ENCODE results near the gene ANO2.

Gene ANO2

GRCh38 chr12:5945071-5946008, at the start of gene ANO2:
Gene ANO2 (minus strand): TSS chr12:5945259. CDS start chr12:5945217, 42 bp downstream.
- Histone ChIP-seq H3K4me1 (no peaks in the 10 kb centered on the region), H3K27me3 (ENCODE audit: low read depth) (no peaks in the 10 kb centered on the region), H3K36me3 (replicated peaks) (no peaks in the 10 kb centered on the region), H3K9me3 (no peaks in the 10 kb centered on the region), H3K4me3 (no peak within 1 kb of the TSS)
- in situ Hi-C loops (cut with MboI; ENCODE audit: low sequenced_read_pairs) = no loop called here
- no peak for DNase-seq (ENCODE audit: low spot score in 2 of 2)

- H3K36me3 ChIP-seq (replicated peaks) = no peaks in the 10 kb centered on the region
- DNase-seq (ENCODE audit: low spot score in 2 of 2) = no peak
- in situ Hi-C loops (cut with MboI; ENCODE audit: low sequenced_read_pairs) = loop anchor here (5.0 kb wide), 2 partner anchors 53 to 293 kb away; no protein-coding TSS in a partner anchor
- no peaks in the 10 kb centered on the region for H3K27me3 ChIP-seq (ENCODE audit: low read depth)
- H3K4me3 ChIP-seq = no peak overlapping the region
- H3K4me1 ChIP-seq = peaks cover 4% of the 10 kb centered on the region; the same call in 1 of the 2 replicates
- 0 out of 2 replicates have a peak, but pooled peaks cover 2% of the 10 kb centered on the region for H3K9me3 ChIP-seq
Observed at GRCh38 chr12:5989621-5990020, 44.6 kb upstream of the ANO2 start.

GRCh38 chr12:5988659-5989116, 43.6 kb upstream of the ANO2 start:
- in situ Hi-C loops (cut with MboI; ENCODE audit: low sequenced_read_pairs) = loop anchor here (5.0 kb wide), 2 partner anchors 54 to 294 kb away; no protein-coding TSS in a partner anchor
- Histone ChIP-seq H3K27me3 (ENCODE audit: low read depth) (peaks cover 3% of the 10 kb centered on the region; the same call in 1 of the 2 replicates), H3K4me1 (peaks cover 4% of the 10 kb centered on the region; the same call in 1 of the 2 replicates), H3K36me3 (replicated peaks) (no peaks in the 10 kb centered on the region), H3K9me3 (no peaks in the 10 kb centered on the region), H3K4me3 (no peak overlapping the region)
- peak; percentile 68 to 83 for DNase-seq (ENCODE audit: low spot score in 2 of 2)

GRCh38 chr12:5988088-5988487, 43.0 kb upstream of the ANO2 start:
- in situ Hi-C loops (cut with MboI; ENCODE audit: low sequenced_read_pairs) = loop anchor here (5.0 kb wide), 2 partner anchors 54 to 294 kb away; no protein-coding TSS in a partner anchor
- Histone ChIP-seq H3K4me3 (no peak overlapping the region), H3K4me1 (peaks cover 4% of the 10 kb centered on the region; the same call in 1 of the 2 replicates), H3K27me3 (ENCODE audit: low read depth) (peaks cover 3% of the 10 kb centered on the region; the same call in 1 of the 2 replicates), H3K36me3 (replicated peaks) (no peaks in the 10 kb centered on the region), H3K9me3 (no peaks in the 10 kb centered on the region)
- DNase-seq (ENCODE audit: low spot score in 2 of 2) = no peak

- Histone ChIP-seq H3K9me3 (no peaks in the 10 kb centered on the region), H3K4me3 (no peak overlapping the region), H3K36me3 (replicated peaks) (no peaks in the 10 kb centered on the region), H3K4me1 (peaks cover 4% of the 10 kb centered on the region; the same call in 1 of the 2 replicates), H3K27me3 (ENCODE audit: low read depth) (peaks cover 3% of the 10 kb centered on the region; the same call in 1 of the 2 replicates)
- in situ Hi-C loops (cut with MboI; ENCODE audit: low sequenced_read_pairs) = loop anchor here (5.0 kb wide), 2 partner anchors 55 to 295 kb away; no protein-coding TSS in a partner anchor
- no peak for DNase-seq (ENCODE audit: low spot score in 2 of 2)
Observed at GRCh38 chr12:5987573-5987972, 42.5 kb upstream of the ANO2 start.

- no peak for DNase-seq (ENCODE audit: low spot score in 2 of 2)
- H3K4me1 ChIP-seq = peaks cover 4% of the 10 kb centered on the region; the same call in 1 of the 2 replicates
- H3K36me3 ChIP-seq (replicated peaks) = no peaks in the 10 kb centered on the region
- in situ Hi-C loops (cut with MboI; ENCODE audit: low sequenced_read_pairs) = loop anchor here (5.0 kb wide), 2 partner anchors 57 to 297 kb away; no protein-coding TSS in a partner anchor
- H3K9me3 ChIP-seq = no peaks in the 10 kb centered on the region
- H3K4me3 ChIP-seq = no peak overlapping the region
- H3K27me3 ChIP-seq (ENCODE audit: low read depth) = peaks cover 3% of the 10 kb centered on the region; the same call in 1 of the 2 replicates
Observed at GRCh38 chr12:5985471-5985870, 40.4 kb upstream of the ANO2 start.

- in situ Hi-C loops (cut with MboI; ENCODE audit: low sequenced_read_pairs) = loop anchor here (5.0 kb wide), 2 partner anchors 57 to 297 kb away; no protein-coding TSS in a partner anchor
- Histone ChIP-seq H3K4me1 (peaks cover 4% of the 10 kb centered on the region; the same call in 1 of the 2 replicates), H3K36me3 (replicated peaks) (no peaks in the 10 kb centered on the region), H3K9me3 (no peaks in the 10 kb centered on the region), H3K27me3 (ENCODE audit: low read depth) (peaks cover 3% of the 10 kb centered on the region; the same call in 1 of the 2 replicates), H3K4me3 (no peak overlapping the region)
- DNase-seq (ENCODE audit: low spot score in 2 of 2) = no peak
Observed at GRCh38 chr12:5984873-5985272, 39.8 kb upstream of the ANO2 start.

- no peak for DNase-seq (ENCODE audit: low spot score in 2 of 2)
- in situ Hi-C loops (cut with MboI; ENCODE audit: low sequenced_read_pairs) = no loop called here
- Histone ChIP-seq H3K36me3 (replicated peaks) (no peaks in the 10 kb centered on the region), H3K4me1 (no peaks in the 10 kb centered on the region), H3K27me3 (ENCODE audit: low read depth) (peaks cover 4% of the 10 kb centered on the region; the same call in 1 of the 2 replicates), H3K4me3 (no peak overlapping the region), H3K9me3 (no peaks in the 10 kb centered on the region)
Observed at GRCh38 chr12:5982106-5982505, 37.0 kb upstream of the ANO2 start.

GRCh38 chr12:5977556-5977955, 32.5 kb upstream of the ANO2 start:
- H3K27me3 ChIP-seq (ENCODE audit: low read depth) = peaks cover 5% of the 10 kb centered on the region; the same call in 1 of the 2 replicates
- H3K36me3 ChIP-seq (replicated peaks) = no peaks in the 10 kb centered on the region
- H3K4me3 ChIP-seq = no peak overlapping the region
- DNase-seq (ENCODE audit: low spot score in 2 of 2) = no peak
- in situ Hi-C loops (cut with MboI; ENCODE audit: low sequenced_read_pairs) = no loop called here
- H3K4me1 ChIP-seq = no peaks in the 10 kb centered on the region
- no peaks in the 10 kb centered on the region for H3K9me3 ChIP-seq

- DNase-seq (ENCODE audit: low spot score in 2 of 2) = no peak
- Histone ChIP-seq H3K9me3 (no peaks in the 10 kb centered on the region), H3K4me3 (no peak overlapping the region), H3K4me1 (no peaks in the 10 kb centered on the region), H3K36me3 (replicated peaks) (no peaks in the 10 kb centered on the region), H3K27me3 (ENCODE audit: low read depth) (peaks cover 5% of the 10 kb centered on the region; the same call in 1 of the 2 replicates)
- in situ Hi-C loops (cut with MboI; ENCODE audit: low sequenced_read_pairs) = no loop called here
Observed at GRCh38 chr12:5976711-5977110, 31.7 kb upstream of the ANO2 start.

- DNase-seq (ENCODE audit: low spot score in 2 of 2) = no peak
- no peaks in the 10 kb centered on the region for H3K4me1 ChIP-seq
- in situ Hi-C loops (cut with MboI; ENCODE audit: low sequenced_read_pairs) = no loop called here
- no peaks in the 10 kb centered on the region for H3K36me3 ChIP-seq (replicated peaks)
- peaks cover 5% of the 10 kb centered on the region; the same call in 1 of the 2 replicates for H3K27me3 ChIP-seq (ENCODE audit: low read depth)
- no peaks in the 10 kb centered on the region for H3K9me3 ChIP-seq
- no peak overlapping the region for H3K4me3 ChIP-seq
Observed at GRCh38 chr12:5976196-5976595, 31.1 kb upstream of the ANO2 start.

GRCh38 chr12:5973461-5974115, 28.5 kb upstream of the ANO2 start:
- in situ Hi-C loops (cut with MboI; ENCODE audit: low sequenced_read_pairs) = no loop called here
- H3K36me3 ChIP-seq (replicated peaks) = no peaks in the 10 kb centered on the region
- no peak overlapping the region for H3K4me3 ChIP-seq
- H3K9me3 ChIP-seq = no peaks in the 10 kb centered on the region
- no peak for DNase-seq (ENCODE audit: low spot score in 2 of 2)
- no peaks in the 10 kb centered on the region for H3K4me1 ChIP-seq
- H3K27me3 ChIP-seq (ENCODE audit: low read depth) = peaks cover 5% of the 10 kb centered on the region; the same call in 1 of the 2 replicates

- in situ Hi-C loops (cut with MboI; ENCODE audit: low sequenced_read_pairs) = no loop called here
- Histone ChIP-seq H3K27me3 (ENCODE audit: low read depth) (peaks cover 5% of the 10 kb centered on the region; the same call in 1 of the 2 replicates), H3K9me3 (no peaks in the 10 kb centered on the region), H3K4me1 (no peaks in the 10 kb centered on the region), H3K4me3 (no peak overlapping the region), H3K36me3 (replicated peaks) (no peaks in the 10 kb centered on the region)
- DNase-seq (ENCODE audit: low spot score in 2 of 2) = no peak
Observed at GRCh38 chr12:5972387-5972786, 27.3 kb upstream of the ANO2 start.

Data from HAP-1 (cell line).